NCI-H526 (cell line): ENCODE results near the gene UAP1L1.
"Not testable (repeated sequence)": the region's sequence is repeated elsewhere in the genome, so short reads cannot be mapped to it uniquely, and the experiment has no call there.

Experiments used
- DNase-seq, 2 experiments: peaks; one replicate each; lab custom pipeline; 2025; lab: John Stamatoyannopoulos, UW

UAP1L1 gene

GRCh38 chr9:137114613-137115393 lies 37.5 kb downstream of the UAP1L1 start, which contains the start of gene DPP7:
DPP7 (minus strand) TSS chr9:137114733; CDS start chr9:137114713, 20 bp downstream.
- peak in 1 of 2 experiments; percentile 59 for DNase-seq

DNA sequence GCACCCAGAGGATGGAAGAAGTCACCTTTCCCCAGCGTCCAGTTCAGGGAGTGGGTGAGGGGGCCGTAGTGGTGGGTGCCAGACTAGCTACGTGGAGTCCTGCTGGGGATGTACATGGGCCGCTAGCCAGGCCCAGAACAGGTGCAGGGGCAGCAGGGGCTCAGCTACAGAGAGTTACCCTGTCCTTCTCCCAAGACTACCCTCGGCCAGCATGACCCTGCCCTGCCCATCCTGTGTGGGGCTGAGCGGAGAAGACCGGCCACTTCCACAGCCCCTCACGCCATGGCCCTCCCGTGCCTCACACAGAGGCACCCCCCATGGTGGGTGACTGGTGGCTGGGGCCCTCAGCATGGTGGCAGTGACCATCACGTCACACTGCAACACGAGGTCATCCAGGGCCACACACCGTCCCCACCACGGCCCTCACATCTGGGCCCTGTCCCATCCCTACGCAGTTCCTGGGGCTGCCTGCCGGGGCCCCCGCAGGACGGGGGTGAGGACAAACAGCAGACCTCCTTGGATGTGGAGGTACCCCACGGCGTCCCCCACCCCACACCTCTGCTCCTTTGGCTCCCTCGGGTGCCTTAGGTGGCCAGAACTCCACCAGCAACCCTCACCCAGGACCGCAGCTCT lies 38.2 kb downstream of the UAP1L1 start:
- no peak for DNase-seq

DNA sequence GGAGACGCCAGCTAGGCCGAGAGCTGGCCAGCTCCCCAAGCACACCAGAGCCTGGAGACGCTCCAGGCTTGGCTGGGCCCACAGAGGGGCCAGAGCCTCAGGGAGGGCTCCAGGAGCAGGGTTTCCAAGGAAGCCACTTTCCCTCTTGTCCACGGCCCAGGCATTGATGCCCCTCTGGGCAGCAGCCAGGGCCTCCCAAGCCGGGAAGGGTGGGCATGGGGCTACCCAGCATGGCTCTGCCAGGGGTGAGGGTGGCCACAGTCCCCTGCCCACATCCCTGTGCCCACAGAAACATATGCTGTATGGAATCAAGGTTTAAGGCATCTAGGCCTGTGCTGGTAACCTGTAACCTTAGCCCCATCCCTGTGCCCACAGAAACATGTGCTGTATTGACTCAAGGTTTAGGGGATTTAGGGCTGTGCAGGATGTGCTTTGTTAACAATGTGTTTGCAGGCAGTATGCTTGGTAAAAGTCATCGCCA lies 38.8 kb downstream of the UAP1L1 start:
- no peak for DNase-seq

DNA sequence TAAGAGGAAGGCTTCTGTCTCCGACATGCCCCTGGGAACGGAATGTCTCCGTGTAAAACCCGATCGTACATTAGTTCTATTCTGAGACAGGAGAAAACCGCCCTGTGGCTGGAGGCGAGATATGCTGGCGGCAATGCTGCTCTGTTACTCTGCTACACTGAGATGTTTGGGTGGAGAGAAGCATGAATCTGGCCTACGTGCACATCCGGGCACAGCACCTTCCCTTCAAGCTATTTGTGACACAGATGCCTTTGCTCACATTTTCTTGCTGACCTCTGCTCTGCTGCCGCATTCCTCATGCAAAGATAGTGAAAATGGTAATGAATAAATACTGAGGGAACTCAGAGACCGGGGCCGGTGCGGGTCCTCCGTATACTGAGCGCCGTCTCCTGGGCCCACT lies 39.4 kb downstream of the UAP1L1 start:
- no peak for DNase-seq

DNA sequence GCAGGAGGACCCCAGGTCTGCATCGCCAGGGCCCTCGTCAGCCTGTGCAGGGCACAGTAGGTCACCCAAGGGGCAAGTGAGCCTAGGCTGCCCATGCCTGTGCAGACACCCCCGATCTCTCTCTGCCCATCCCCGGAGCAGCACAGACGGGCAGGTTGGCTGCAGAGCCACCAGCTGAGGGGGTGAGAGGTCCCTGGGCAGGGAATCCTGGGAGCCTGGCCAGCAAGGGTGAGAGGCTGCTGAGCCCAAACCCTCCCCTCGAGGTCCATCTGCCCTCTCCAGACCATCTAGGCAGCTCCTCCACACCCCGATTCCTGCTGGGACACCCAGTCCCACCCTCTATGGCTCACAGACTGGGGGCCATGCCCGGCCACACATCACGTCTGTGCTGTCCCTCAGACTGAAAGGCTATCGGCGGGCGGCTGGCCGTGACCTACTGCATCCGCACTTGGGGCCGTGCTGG lies 40.0 kb downstream of the UAP1L1 start:
- no peak for DNase-seq

DNA sequence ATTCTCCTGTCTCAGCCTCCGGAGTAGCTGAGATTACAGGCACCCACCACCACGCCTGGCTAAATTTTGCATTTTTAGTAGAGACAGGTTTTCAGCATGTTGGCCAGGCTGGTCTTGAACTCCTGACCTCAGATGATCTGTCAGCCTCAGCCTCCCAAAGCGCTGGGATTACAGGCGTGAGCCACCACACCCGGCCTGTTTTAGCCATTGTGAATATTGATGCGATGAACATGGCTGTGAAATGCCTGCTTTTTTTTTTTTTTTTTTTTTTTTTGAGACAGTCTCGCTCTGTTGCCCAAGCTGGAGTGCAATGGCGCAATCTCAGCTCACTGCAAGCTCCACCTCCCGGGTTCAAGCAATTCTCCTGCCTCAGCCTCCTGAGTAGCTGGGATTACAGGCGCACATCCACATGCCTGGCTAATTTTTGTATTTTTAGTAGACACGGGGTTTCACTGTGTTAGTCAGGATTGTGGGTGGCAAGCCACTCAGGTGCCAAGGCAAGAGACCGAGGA lies 40.8 kb downstream of the UAP1L1 start:
- DNase-seq: not testable (repeated sequence)

DNA sequence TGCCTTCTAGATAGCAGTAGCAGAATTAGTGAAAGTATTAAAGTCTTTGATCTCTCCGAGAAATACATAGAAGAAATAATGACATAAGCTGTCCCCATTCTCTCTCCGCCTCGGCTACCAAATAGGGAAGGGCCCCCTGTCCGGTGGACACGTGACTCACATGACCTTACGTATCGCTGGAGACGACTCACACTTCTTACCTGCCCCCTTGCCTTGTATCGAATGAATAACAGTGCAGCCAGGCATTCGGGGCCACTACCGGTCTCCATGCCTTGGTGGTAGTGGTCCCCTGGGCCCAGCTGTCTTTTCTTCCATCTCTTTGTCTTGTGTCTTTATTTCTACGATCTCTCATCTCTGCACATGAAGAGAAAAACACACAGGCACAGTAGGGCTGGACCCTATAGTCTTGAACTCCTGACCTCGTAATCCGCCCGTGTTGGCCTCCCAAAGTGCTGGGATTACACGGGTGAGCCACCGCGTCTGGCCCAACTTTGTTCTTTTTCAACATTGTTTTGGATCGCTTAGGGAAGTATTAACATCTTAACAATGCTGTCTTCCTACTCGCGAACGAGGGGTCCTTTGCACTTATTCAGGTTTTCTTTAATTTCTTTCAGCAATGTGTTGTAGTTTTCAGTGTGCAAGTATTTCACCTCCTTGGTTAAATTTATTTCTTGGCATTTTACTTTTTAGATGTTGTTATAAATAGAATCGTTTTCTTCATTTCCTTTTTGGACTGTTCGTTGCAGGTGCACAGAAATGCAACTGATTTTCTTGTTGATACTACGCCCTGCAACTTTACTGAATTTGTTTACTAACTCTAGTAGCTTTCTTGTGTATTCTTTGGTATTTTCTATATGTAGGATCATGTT lies 44.8 kb downstream of the UAP1L1 start:
- not testable (repeated sequence) for DNase-seq

DNA sequence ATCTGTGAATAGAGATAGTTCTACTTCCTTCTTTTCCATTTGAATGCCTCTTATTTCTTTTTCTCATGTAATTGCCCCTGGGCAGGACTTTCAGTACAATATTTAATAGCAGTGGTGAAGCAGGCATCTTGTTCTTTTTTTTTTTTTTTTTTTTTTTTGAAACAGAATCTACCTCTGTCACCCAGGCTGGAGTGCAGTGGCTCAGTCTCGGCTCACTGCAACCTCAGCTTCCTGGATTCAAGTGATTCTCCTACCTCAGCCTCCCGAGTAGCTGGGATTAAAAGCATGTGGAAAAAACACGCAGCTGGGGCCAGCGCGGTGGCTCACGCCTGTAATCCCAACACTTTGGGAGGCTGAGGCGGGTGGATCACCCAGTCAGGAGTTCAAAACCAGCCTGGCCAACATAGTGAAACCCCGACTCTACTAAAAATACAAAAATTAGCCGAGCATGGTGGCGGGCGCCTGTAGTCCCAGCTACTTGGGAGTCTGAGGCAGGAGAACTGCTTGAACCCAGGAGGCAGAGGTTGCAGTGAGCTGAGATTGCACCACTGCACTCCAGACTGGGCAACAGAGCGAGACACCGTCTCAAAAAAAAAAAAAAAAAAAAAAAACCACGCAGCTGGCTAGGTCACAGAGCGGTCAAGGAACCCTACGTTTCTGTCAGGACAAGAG lies 45.6 kb downstream of the UAP1L1 start:
- not testable (repeated sequence) for DNase-seq

- no peak for DNase-seq
These were observed 46.1 kb downstream of the UAP1L1 start for GRCh38 chr9:137123468-137123837.

DNA sequence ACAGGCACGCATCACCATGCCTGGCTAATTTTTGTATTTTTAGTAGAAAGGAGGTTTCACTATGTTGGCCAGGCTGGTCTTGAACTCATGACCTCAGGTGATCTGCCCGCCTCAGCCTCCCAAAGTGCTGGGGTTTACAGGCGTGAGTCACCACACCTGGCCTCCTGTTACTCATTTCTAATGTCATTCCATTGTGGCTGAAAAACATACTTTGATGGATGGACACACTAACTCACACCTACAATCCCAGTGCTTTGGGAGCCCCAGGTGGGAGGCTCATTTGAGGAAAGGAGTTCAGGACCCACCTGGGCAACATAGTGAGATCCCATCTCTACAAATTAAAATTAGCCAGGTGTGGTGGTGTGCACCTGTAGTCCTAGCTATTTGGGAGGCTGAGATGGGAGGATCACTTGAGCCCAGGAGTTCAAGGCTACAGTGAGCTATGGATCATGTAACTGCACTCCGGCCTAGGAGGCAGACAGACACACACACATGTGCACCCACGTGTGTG lies 46.7 kb downstream of the UAP1L1 start:
- DNase-seq: not testable (repeated sequence)

DNA sequence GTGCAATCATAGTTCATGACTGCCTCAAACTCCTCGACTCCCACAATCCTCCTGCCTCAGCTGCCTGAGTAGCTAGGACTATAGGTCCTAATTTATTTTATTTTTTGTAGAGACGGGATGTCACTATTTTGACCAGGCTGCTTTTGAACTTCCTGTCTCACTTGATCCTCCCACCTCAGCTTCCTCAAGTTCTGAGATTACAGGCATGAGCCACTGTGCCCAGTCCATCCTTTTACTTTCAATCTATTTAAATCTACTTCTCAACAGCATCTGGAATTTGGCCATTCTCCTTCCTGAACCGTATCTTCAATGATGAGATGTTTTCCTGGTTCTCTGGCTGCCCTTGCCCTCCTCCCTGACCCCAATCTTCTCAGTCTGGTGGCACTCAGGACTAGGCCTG lies 49.5 kb downstream of the UAP1L1 start:
- no peak for DNase-seq

DNA sequence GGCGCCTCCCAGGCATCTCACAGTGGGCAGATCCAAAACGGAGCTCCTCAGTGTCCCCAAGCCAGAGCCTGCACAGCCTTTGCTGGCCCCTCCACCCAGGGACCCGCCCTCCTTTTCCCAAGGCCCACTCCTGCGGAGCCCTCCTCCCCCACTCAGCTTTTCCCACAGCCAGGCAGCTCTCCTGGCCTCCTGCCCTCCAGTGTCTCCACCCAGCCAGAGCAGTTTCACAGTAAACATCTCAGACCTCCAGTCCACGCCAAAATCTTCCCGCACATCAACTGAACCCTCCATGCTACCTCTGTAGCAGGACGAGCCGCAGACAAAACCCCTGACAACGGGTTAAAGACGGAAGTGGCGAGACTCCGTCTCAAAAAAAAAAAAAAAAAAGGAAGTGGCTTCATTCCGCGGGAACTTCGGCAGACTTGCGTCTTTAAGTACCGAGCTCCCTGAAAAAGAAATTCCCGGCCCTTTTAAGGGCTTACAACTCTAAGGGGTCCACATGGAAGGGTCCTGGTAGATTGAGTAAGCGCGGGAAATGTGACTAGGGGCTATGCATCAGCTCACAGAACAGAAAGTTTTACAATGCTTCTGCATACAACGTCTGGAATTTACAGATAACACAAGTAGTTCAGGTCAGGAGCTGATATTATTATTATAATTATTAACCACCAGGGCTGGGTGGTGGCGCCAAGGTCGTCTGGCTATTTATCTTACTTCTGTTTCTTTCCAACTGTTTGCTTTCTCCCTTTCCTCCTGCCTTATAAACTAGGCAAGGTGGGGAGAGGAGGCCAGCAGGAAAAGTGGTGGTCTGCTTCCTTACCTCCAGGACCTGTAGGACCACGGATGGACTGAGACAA lies 50.2 kb downstream of the UAP1L1 start:
- DNase-seq: no peak

- no peak for DNase-seq
These were observed 51.0 kb downstream of the UAP1L1 start for GRCh38 chr9:137128158-137128861.

DNA sequence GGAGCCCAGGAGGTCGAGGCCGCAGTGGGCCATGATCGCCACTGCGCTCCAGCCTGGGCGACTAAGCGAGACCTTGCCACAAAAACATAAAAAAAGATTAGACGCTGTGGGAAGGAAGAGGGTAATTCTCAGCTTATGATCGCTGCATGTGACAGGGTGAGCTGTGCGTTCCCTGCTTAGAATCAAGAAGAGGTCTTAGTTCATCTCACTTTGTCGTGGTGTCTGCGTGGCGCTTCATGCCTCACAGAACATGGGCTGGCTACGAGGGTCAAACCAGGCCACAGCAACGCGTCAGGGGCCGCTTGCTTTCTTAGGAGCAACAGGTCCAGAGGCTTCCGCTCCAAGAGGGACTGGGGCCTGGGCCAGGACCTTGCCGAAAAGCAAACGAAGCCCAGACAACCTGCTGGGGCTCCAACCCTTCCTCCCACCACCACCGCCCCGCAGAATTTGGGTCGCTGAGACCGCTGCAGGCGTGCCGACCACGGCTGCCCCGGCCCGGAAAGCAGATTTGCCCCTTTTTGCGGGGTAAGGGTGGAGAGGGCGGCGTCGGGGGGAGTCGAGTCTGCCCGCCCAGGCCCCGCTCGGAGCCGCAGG lies 51.6 kb downstream of the UAP1L1 start:
- peak in 1 of 2 experiments; percentile 35 for DNase-seq

DNA sequence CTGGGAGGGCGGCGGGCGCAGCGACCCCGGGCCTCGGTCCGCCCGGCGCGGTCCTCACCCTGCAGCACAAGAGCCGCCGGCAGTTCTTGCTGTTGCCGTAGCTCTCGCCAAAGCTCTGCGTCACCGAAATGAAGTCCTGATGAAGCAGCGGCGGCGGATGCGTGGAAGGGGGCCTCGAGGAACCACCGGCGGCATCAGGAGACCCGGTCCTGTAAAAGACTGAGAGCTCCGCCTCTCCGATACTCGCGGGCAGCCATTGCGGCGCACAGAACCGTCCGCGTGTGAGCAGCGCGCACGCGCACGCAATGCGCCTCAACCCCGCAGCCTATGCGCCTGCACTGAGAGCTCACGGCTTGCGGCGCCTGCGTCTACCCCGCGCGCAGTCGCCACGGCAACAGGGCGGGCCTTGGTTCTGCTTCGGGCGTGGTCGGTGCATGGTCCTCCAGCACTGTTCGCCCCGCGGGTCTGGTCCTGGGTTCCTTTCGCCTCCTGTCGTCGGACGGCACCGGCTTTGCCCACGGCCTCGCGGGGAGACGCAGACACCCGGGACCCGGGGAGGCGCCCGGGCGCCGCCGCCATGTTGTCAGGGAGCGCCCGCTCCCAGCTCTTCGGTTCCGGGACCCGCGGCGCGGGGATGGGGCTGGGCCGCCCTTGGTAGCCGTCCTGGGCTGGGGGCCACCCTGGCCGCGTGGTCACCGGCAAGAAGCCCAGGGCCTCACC lies 52.3 kb downstream of the UAP1L1 start:
- DNase-seq: peak; percentile 56 to 91

GRCh38 chr9:137130176-137130755 lies 52.9 kb downstream of the UAP1L1 start:
- DNase-seq: no peak
